Loucy (cell line): ENCODE data around the gene FAM193A.
"Not testable (repeated sequence)": the region's sequence is repeated elsewhere in the genome, so short reads cannot be mapped to it uniquely, and the experiment has no call there.

Source experiments
- H2AFZ ChIP-seq: fragments of 200-600 bp; sonication (generic); 2 replicates; pipeline ENCODE4 v1.6.0; 2016; ENCODE audit warnings: antibody characterized with exemption, mild to moderate bottlenecking, low read length, moderate library complexity
- H3F3A ChIP-seq: fragments of 200-600 bp; 2 replicates; pipeline ENCODE4 v1.6.0; 2016; ENCODE audit warnings: antibody characterized with exemption, low read depth, mild to moderate bottlenecking
- H3K27me3 ChIP-seq: fragments of 200-600 bp; sonication (generic); 2 replicates; pipeline ENCODE4 v1.6.1; 2014; ENCODE audit warnings: low read length, mild to moderate bottlenecking; ENCODE audit not compliant: insufficient read depth, poor library complexity, severe bottlenecking
- H3K36me3 ChIP-seq: fragments of 200-600 bp; sonication (generic); 2 replicates; pipeline ENCODE4 v1.6.1; 2016; ENCODE audit warnings: low read length; ENCODE audit not compliant: insufficient read depth
- H3K4me1 ChIP-seq: fragments of 200-600 bp; sonication (generic); 2 replicates; pipeline ENCODE4 v1.5.1; 2014; ENCODE audit warnings: low read length, mild to moderate bottlenecking; ENCODE audit not compliant: insufficient read depth, poor library complexity, severe bottlenecking
- H3K4me2 ChIP-seq: fragments of 200-600 bp; sonication (generic); 2 replicates; pipeline ENCODE4 v1.6.0; 2014; ENCODE audit warnings: antibody characterized with exemption, low read length, low read depth, mild to moderate bottlenecking; ENCODE audit not compliant: poor library complexity, severe bottlenecking
- H3K4me3 ChIP-seq: fragments of 200-600 bp; sonication (generic); 2 replicates; pipeline ENCODE4 v1.5.1; 2014; ENCODE audit warnings: low read length, mild to moderate bottlenecking, mixed read lengths; ENCODE audit not compliant: poor library complexity, severe bottlenecking
- H3K79me2 ChIP-seq: fragments of 200-600 bp; sonication (generic); 2 replicates; pipeline ENCODE4 v1.6.1; 2014; ENCODE audit warnings: low read length; ENCODE audit not compliant: insufficient read depth
- H3K9ac ChIP-seq: fragments of 200-600 bp; sonication (generic); 2 replicates; pipeline ENCODE4 v1.6.0; 2014; ENCODE audit warnings: mild to moderate bottlenecking, low read depth, low read length, moderate library complexity; ENCODE audit not compliant: poor library complexity, severe bottlenecking
- H3K9me2 ChIP-seq: fragments of 200-600 bp; sonication (generic); replicated peaks from 2 replicates; pipeline ENCODE4 v1.6.1; 2016; ENCODE audit warnings: low read depth, low read length, mixed read lengths
- H3K9me3 ChIP-seq: fragments of 200-600 bp; sonication (generic); 2 replicates; pipeline ENCODE4 v1.6.1; 2014; ENCODE audit warnings: mild to moderate bottlenecking, antibody characterized with exemption, low read length, low read depth; ENCODE audit not compliant: insufficient read depth
- H4K20me1 ChIP-seq: fragments of 200-600 bp; sonication (generic); 2 replicates; pipeline ENCODE4 v1.6.0; 2014; ENCODE audit warnings: antibody characterized with exemption, low read length, mild to moderate bottlenecking; ENCODE audit not compliant: insufficient read depth, poor library complexity, severe bottlenecking
- CTCF ChIP-seq: fragments of 200-600 bp; sonication (generic); conservative IDR thresholded peaks from 2 replicates; pipeline ENCODE4 v1.5.1; 2014; ENCODE audit warnings: mild to moderate bottlenecking, antibody characterized with exemption, low read length
- EZH2phosphoT487 ChIP-seq: fragments of 200-600 bp; IDR thresholded peaks from 2 replicates; pipeline ENCODE4 v1.6.1; 2018; ENCODE audit warnings: antibody characterized with exemption, mild to moderate bottlenecking, moderate library complexity, borderline replicate concordance

The FAM193A gene

GRCh38 chr4:2771264-2771663 lies 234.8 kb downstream of the FAM193A start:
- Histone ChIP-seq H3K4me2 (peak overlapping the region; percentile 30), H3K4me3 (no peak overlapping the region), H3K9me3 (no peaks in the 10 kb centered on the region), H3K4me1 (peaks cover 10% of the 10 kb centered on the region), H3K27me3 (no peaks in the 10 kb centered on the region), H3F3A (no peaks in the 10 kb centered on the region), H3K9me2 (no peaks in the 10 kb centered on the region), H3K9ac (no peak overlapping the region), H3K36me3 (no peaks in the 10 kb centered on the region), H3K79me2 (no peaks in the 10 kb centered on the region), H4K20me1 (no peaks in the 10 kb centered on the region), H2AFZ (no peak overlapping the region)
- TF ChIP-seq EZH2phosphoT487 = no peak
- no peak for TF ChIP-seq CTCF

DNA sequence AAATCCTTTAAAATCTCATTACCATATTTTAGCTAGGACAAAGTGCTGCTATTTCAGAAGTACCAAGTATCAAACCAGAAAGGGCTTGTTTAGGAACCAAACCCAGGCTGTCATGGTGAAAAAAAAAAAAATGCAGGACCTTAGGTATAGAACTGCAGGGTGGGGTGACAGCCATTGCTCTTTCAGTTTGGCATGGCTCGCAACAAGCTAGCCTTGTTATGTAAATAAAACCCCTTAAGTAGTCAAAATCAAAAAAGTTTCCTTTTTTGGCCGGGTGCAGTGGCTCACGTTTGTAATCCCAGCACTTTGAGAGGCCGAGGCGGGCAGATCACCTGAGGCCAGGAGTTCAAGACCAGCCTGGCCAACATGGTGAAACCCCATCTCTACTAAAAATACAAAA lies 244.2 kb downstream of the FAM193A start:
- H4K20me1 ChIP-seq, H3K79me2 ChIP-seq, H3K9me3 ChIP-seq, H3K9ac ChIP-seq, H3K9me2 ChIP-seq, H3F3A ChIP-seq, H3K36me3 ChIP-seq, H3K4me2 ChIP-seq, H3K4me1 ChIP-seq, H3K4me3 ChIP-seq, H3K27me3 ChIP-seq, H2AFZ ChIP-seq: not testable (repeated sequence)

- Histone ChIP-seq H3K4me2 (no peak overlapping the region), H3K79me2 (no peaks in the 10 kb centered on the region), H4K20me1 (no peaks in the 10 kb centered on the region), H3K4me3 (no peak overlapping the region), H3F3A (no peaks in the 10 kb centered on the region), H3K36me3 (no peaks in the 10 kb centered on the region), H3K4me1 (peaks cover 15% of the 10 kb centered on the region), H3K9ac (no peak overlapping the region), H3K27me3 (no peaks in the 10 kb centered on the region), H2AFZ (no peak overlapping the region), H3K9me3 (no peaks in the 10 kb centered on the region; the same call in 1 of the 2 replicates), H3K9me2 (no peaks in the 10 kb centered on the region)
- TF ChIP-seq CTCF (no peak), EZH2phosphoT487 (no peak)
Measured at GRCh38 chr4:2781911-2782310, 245.5 kb downstream of the FAM193A start.
